NT2/D1 (cell line): ENCODE measurements around the gene CTIF.

Experiments used
- DNase-seq: peaks from one replicate; pipeline ENCODE4 v3.0.0-alpha.2; 2011; ENCODE audit warnings: low read depth, low spot score
- H3K27me3 ChIP-seq: 2 replicates; pipeline ENCODE4 v1.6.0; 2011; ENCODE audit warnings: mild to moderate bottlenecking; ENCODE audit not compliant: insufficient read length, insufficient read depth
- H3K36me3 ChIP-seq: 2 replicates; pipeline ENCODE4 v1.6.1; 2011; ENCODE audit warnings: mild to moderate bottlenecking, low read length, mixed read lengths; ENCODE audit not compliant: insufficient read depth, insufficient read length
- H3K4me1 ChIP-seq: 2 replicates; pipeline ENCODE4 v1.5.1; 2011; ENCODE audit not compliant: insufficient read depth, insufficient read length
- H3K4me3 ChIP-seq: 2 replicates; pipeline ENCODE4 v1.5.1; 2011; ENCODE audit warnings: low read depth; ENCODE audit not compliant: insufficient read length
- H3K9ac ChIP-seq: 2 replicates; pipeline ENCODE4 v1.6.0; 2011; ENCODE audit warnings: low read depth; ENCODE audit not compliant: insufficient read length
- H3K9me3 ChIP-seq: 2 replicates; pipeline ENCODE4 v1.5.1; 2011; ENCODE audit warnings: mild to moderate bottlenecking, low read length; ENCODE audit not compliant: insufficient read depth
- SUZ12 ChIP-seq: IDR thresholded peaks from 2 replicates; pipeline ENCODE4 v1.6.1; 2011; ENCODE audit not compliant: insufficient read length, insufficient read depth; ENCODE audit errors: extremely low read depth
- YY1 ChIP-seq: IDR thresholded peaks from 2 replicates; pipeline ENCODE4 v1.6.1; 2011; ENCODE audit not compliant: insufficient read length, insufficient read depth
- ZNF274 ChIP-seq: IDR thresholded peaks from 2 replicates; pipeline ENCODE4 v1.6.1; 2011; ENCODE audit warnings: mild to moderate bottlenecking, low read depth, low read length

The CTIF gene

GRCh38 chr18:48813321-48813720 is 274.5 kb downstream of the CTIF start:
- Histone ChIP-seq H3K9me3 (no peaks in the 10 kb centered on the region), H3K27me3 (no peaks in the 10 kb centered on the region), H3K36me3 (peaks cover 19% of the 10 kb centered on the region), H3K4me1 (no peaks in the 10 kb centered on the region), H3K4me3 (no peak overlapping the region), H3K9ac (no peak overlapping the region)
- no peak for DNase-seq
- TF ChIP-seq ZNF274 (no peak), SUZ12 (no peak), YY1 (no peak)

DNA sequence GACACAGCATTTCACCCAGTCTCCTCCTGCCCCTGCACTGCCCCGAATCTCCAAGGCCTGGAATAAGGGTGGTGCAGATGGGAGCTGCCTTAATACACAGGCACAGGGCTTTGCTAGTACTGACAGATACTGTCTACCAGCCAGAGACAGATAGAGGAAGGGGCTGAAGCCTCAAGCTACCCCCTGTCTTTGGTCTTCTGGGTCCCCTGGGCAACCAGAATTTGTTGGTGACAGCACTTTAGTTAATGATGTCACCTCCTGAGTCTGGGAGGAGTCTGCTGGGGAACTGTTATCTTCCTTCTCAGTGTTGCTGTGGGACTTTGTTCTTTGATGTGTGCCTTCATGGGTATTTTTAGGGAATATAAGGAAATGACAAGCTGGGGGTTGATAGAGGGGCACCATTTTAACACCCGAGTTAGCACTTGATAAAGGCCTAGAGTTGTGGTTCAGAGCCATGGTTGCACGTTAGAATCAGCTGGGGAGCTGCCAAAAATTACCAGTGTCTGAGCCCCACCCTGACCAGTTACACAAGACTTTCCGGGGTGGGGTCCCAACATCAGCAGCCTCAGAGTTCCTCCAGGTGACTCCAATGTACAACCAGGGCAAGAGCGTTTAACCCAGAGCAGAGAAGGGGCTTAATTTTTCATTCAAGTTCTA is 275.1 kb downstream of the CTIF start:
- no peak for TF ChIP-seq SUZ12
- no peak for TF ChIP-seq ZNF274
- TF ChIP-seq YY1 = no peak
- Histone ChIP-seq H3K4me1 (no peaks in the 10 kb centered on the region), H3K9ac (no peak overlapping the region), H3K27me3 (no peaks in the 10 kb centered on the region), H3K9me3 (no peaks in the 10 kb centered on the region), H3K36me3 (peaks cover 23% of the 10 kb centered on the region), H3K4me3 (no peak overlapping the region)
- DNase-seq = no peak

- Histone ChIP-seq H3K36me3 (peaks cover 28% of the 10 kb centered on the region), H3K4me1 (no peaks in the 10 kb centered on the region), H3K27me3 (no peaks in the 10 kb centered on the region), H3K4me3 (no peak overlapping the region), H3K9ac (no peak overlapping the region), H3K9me3 (no peaks in the 10 kb centered on the region)
- no peak for DNase-seq
- TF ChIP-seq ZNF274 (no peak), YY1 (no peak), SUZ12 (no peak)
Measured at GRCh38 chr18:48814490-48815178, 275.8 kb downstream of the CTIF start.

DNA sequence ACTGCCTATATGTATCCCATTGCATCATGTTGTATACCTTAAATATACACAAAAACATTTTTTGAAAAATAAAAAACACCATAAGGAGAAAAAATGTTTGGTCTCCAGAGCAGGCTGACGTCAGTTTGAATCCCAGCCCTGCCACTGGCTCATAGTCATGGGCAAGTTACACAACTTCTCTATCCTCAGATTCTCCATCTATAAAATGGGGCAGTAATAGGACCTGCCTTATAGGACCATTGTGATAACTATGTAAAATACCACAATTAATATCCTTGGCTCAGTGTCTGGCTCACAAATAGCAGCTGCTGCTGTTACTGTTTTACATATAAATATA is 276.3 kb downstream of the CTIF start:
- Histone ChIP-seq H3K4me3 (no peak overlapping the region), H3K9me3 (no peaks in the 10 kb centered on the region), H3K27me3 (no peaks in the 10 kb centered on the region), H3K4me1 (no peaks in the 10 kb centered on the region), H3K36me3 (peaks cover 33% of the 10 kb centered on the region), H3K9ac (no peak overlapping the region)
- TF ChIP-seq ZNF274 (no peak), SUZ12 (no peak), YY1 (no peak)
- DNase-seq = no peak

- Histone ChIP-seq H3K9me3 (no peaks in the 10 kb centered on the region), H3K4me1 (no peaks in the 10 kb centered on the region), H3K36me3 (peaks cover 34% of the 10 kb centered on the region), H3K9ac (no peak overlapping the region), H3K27me3 (no peaks in the 10 kb centered on the region), H3K4me3 (no peak overlapping the region)
- no peak for DNase-seq
- TF ChIP-seq ZNF274 (no peak), YY1 (no peak), SUZ12 (no peak)
Measured at GRCh38 chr18:48815581-48816324, 276.9 kb downstream of the CTIF start.

- H3K36me3 ChIP-seq = peaks cover 34% of the 10 kb centered on the region
- TF ChIP-seq SUZ12 (no peak), ZNF274 (no peak), YY1 (no peak)
- no peak for DNase-seq
- H3K27me3 ChIP-seq = no peaks in the 10 kb centered on the region
- no peaks in the 10 kb centered on the region for H3K4me1 ChIP-seq
- no peak overlapping the region for H3K9ac ChIP-seq
- no peaks in the 10 kb centered on the region for H3K9me3 ChIP-seq
- H3K4me3 ChIP-seq = no peak overlapping the region
Measured at GRCh38 chr18:48816554-48816953, 277.7 kb downstream of the CTIF start.

- Histone ChIP-seq H3K9ac (no peak overlapping the region), H3K27me3 (no peaks in the 10 kb centered on the region), H3K36me3 (peaks cover 34% of the 10 kb centered on the region), H3K4me1 (no peaks in the 10 kb centered on the region), H3K4me3 (no peak overlapping the region), H3K9me3 (no peaks in the 10 kb centered on the region)
- DNase-seq = no peak
- no peak for TF ChIP-seq SUZ12
- TF ChIP-seq ZNF274 = no peak
- TF ChIP-seq YY1 = no peak
Measured at GRCh38 chr18:48817021-48817461, 278.2 kb downstream of the CTIF start.
